DMS53 treated with DMSO at 0.1 percent for 48 hours (cell line): ENCODE data around the gene ORM2.
"Not testable (repeated sequence)": the region's sequence is repeated elsewhere in the genome, so short reads cannot be mapped to it uniquely, and the experiment has no call there.

Experiments used
- DNase-seq: peaks from one replicate; lab custom pipeline; 2025; ENCODE audit not compliant: unreplicated experiment; lab: John Stamatoyannopoulos, UW

The ORM2 gene

DNA sequence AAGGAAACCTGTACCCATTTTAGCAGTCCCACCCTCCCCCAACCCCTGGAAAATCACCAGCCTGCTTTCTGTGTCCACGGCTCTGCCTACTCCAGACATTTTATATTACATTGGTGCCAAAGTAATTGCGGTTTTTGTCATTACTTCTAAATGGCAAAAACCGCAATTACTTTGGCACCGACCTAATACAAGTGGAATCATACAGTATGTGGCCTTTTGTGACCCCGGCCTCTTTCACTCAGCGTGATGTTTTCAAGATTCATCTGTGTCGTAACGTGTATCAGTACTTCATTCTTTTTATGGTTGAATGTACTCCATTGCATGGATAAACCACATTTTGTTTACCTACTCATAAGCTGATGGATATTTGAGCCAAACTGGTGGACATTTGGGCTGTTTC is 16.5 kb upstream of the ORM2 start:
- DNase-seq = no peak

GRCh38 chr9:114314256-114314867 is 15.3 kb upstream of the ORM2 start:
- no peak for DNase-seq

- no peak for DNase-seq
These were observed 14.6 kb upstream of the ORM2 start for GRCh38 chr9:114314881-114315722.

DNA sequence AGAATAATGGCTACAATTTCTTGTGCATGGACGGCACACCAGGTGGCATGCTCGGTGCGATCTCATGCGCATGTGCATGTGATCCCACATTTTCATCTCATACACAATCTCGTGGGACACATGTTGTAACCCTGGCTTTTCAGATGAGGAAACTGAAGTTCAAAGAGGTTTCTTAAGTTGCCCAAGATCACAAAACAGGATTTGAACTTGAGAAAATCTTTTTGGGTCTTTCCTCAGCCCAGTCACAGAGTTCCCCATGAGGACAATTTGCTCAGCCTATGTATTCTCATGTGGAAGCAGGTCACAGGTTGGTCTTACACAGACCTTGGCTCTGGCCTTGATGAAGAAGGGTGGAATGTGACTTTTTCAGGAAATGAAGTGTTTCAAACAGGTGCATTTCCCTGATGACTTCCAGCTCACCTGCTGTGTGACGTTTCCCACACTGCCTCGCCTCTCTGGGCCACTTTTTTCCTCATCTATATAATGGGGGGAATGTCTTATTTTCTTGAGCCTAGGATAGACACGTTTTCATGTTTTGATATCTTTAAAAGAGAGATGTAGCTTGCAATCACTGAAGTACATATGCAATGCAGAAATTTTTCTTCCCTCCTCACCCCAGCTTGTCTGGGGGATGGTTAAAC is 13.8 kb upstream of the ORM2 start:
- no peak for DNase-seq

- DNase-seq = no peak
These were observed 13.0 kb upstream of the ORM2 start for GRCh38 chr9:114316605-114317230.

GRCh38 chr9:114317665-114318357 is 11.9 kb upstream of the ORM2 start:
- no peak for DNase-seq

GRCh38 chr9:114318416-114318815 is 11.3 kb upstream of the ORM2 start:
- DNase-seq = no peak

DNA sequence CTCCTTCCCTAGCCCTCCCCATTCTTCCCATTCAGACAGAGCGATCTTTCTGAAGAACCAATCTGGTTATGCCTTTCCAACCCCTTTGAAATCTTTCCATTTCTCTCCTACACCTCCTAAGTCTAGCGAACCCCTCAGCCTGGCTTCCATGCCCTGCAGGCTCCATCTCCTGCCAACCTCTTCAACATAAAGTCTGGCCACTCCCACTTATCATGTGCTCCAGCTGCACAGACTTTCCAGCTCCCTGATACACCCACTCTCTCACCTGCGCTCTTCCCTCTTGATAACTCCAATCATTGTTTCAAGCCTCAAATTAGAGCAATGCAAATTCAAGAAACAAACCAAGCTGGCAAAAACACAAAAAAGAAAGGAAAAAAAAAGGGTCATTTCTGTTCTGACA is 10.5 kb upstream of the ORM2 start:
- no peak for DNase-seq

GRCh38 chr9:114320710-114321109 is 9.0 kb upstream of the ORM2 start:
- DNase-seq = not testable (repeated sequence)

- no peak for DNase-seq
These were observed 7.9 kb upstream of the ORM2 start for GRCh38 chr9:114321759-114322158.

DNA sequence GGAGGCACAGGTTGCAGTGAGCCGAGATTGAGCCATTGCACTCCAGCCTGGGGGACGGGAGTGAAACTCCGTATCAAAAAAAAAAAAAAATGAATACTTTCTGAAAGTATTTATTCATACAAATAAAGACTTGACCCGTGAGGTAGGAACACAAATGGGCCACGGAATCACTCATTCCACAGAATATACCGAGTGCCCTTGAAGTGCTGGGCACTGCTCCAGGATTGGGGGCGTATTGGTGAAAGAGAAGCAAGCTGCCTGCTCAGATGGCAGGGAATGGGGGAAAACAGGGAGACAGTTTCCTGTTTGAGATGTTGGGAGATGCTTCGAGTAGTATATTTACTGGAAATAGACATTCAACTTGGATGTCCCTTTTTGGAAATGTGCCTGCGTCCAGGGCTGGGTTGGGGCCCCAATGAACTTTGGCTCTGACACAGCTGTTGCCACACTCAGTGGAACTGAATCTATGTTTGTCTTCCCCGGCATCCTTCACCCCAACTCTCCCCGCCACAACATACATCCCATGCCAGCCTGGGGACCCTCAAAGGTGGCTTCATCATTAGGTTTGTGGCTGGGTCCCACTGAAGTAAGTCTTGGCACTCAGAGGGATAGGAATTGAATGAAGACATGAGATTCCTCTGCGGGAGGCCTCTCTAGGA is 7.4 kb upstream of the ORM2 start:
- DNase-seq = not testable (repeated sequence)

GRCh38 chr9:114322831-114323531 is 6.7 kb upstream of the ORM2 start, which contains the start of gene ORM1:
Gene ORM1, plus strand, starts transcription at chr9:114323098. Its CDS starts 36 bp downstream, at chr9:114323134.
- not testable (repeated sequence) for DNase-seq

DNA sequence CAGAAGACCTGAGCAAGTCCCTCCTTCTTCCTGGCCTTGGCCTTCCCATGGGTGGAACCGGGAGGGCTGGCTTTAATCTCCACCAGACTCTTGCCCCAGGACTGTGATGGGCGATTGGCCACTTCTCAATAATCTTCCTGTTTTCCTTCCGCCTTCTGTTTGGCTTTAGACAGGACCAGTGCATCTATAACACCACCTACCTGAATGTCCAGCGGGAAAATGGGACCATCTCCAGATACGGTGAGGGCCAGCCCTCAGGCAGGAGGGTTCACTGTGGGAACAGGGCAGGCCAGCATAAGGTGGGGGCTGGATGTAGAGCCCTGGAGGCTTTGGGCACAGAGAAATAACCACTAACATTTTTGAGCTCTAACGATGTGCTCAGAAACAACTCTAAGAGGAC is 5.8 kb upstream of the ORM2 start:
- DNase-seq = not testable (repeated sequence)

GRCh38 chr9:114324492-114324891 is 5.2 kb upstream of the ORM2 start:
- no peak for DNase-seq

GRCh38 chr9:114324965-114325364 is 4.7 kb upstream of the ORM2 start:
- DNase-seq = not testable (repeated sequence)

DNA sequence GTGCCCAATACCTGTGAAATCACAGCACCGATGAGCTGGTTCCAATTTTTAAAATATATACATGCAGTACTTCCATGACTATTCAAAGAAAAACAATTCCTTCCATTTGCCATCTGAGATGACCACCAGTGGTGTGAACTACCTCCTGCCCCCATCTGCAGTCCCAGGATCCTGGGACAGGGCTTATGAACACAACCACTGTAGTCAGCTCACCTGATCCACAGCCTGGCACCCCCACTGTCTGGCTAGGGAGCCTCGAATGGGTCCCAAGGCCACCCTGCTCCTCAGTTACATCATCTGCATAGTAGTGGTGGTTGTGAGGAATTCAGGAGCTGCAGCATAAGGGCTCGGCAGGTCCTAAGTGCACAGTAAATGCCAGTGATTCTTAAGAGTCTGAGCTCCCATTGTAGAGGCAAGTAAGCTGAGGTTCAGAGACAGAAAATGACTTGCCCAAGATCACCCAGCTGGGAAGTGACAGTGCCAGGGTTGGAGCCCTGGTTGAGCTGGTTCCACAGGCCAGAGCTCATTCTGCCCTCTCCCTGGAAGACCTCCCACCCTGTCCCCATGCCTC is 3.9 kb upstream of the ORM2 start:
- not testable (repeated sequence) for DNase-seq

DNA sequence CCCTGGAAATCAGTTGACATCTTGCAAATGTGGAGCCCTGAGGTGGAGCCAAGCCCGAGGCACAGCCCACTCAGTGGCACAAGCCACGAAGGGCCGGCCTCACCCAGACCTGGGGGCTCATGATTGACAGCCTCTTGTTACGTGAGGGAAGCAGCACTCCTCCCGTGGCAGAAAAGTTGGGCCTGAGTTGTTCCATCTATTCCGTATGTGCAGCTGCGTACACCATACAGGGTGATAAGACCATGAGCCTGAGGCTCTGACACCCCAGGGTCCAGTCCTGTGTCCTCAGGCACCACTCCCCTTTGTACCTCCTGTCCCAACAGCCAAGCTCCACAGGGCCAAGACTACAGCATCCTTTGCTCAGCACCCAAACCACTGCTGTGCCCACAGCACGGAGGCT is 1.9 kb upstream of the ORM2 start:
- DNase-seq = no peak

GRCh38 chr9:114328357-114328820 is 1.3 kb upstream of the ORM2 start:
- not testable (repeated sequence) for DNase-seq

GRCh38 chr9:114328937-114329624 is 588 bp upstream of the ORM2 start:
- not testable (repeated sequence) for DNase-seq
